ENCODE data around the gene FSTL5.

FSTL5 gene

DNA sequence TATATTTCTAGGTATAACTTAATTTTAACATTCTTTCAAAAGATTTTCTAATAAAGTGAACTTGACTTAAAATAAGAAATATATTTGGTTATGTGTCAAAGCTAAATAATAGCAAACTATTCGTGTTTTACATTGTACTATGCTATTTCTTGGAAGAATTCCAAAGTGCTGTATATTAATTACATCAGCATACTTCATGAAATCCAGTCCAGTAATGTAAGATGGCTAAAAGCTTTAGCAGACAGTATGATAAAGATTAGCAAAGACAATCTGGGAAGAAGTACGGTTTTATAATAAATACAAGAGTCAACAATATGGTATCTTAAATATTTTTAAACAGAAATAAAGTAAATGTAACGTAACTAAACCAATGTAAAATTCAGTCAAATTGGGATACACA is 125.7 kb downstream of the FSTL5 start:
- no peak overlapping the region for H3K4me3 ChIP-seq (ENCODE audit: low read depth, low read length)
- TF ChIP-seq, protein P1, sequence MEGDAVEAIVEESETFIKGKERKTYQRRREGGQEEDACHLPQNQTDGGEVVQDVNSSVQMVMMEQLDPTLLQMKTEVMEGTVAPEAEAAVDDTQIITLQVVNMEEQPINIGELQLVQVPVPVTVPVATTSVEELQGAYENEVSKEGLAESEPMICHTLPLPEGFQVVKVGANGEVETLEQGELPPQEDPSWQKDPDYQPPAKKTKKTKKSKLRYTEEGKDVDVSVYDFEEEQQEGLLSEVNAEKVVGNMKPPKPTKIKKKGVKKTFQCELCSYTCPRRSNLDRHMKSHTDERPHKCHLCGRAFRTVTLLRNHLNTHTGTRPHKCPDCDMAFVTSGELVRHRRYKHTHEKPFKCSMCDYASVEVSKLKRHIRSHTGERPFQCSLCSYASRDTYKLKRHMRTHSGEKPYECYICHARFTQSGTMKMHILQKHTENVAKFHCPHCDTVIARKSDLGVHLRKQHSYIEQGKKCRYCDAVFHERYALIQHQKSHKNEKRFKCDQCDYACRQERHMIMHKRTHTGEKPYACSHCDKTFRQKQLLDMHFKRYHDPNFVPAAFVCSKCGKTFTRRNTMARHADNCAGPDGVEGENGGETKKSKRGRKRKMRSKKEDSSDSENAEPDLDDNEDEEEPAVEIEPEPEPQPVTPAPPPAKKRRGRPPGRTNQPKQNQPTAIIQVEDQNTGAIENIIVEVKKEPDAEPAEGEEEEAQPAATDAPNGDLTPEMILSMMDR (IDR thresholded peaks at IDR 0.05; ENCODE audit: low read depth, low read length): no peak

DNA sequence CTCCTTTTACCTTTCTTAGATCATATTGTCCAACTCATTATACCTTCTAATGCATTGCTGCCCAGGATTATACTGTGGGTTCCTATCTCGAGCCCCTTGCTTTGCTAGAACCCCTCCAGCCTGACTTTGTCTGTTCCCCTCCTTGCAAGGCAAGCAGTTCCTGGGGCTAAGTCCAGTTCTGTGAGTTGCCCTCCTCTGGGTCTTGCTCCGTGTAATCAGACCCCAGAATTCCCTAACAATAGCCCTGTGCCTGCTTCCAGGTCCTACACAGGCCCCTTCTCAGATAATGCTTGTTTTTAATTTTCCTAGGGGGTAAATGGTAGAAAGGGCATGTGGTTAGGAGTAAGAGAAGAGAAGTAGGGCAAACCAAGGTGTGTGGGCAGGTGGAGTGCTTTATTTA is 145.9 kb downstream of the FSTL5 start:
- TF ChIP-seq, protein P1 (IDR thresholded peaks at IDR 0.05; ENCODE audit: low read depth, low read length): no peak
- no peak overlapping the region for H3K4me3 ChIP-seq (ENCODE audit: low read depth, low read length)

DNA sequence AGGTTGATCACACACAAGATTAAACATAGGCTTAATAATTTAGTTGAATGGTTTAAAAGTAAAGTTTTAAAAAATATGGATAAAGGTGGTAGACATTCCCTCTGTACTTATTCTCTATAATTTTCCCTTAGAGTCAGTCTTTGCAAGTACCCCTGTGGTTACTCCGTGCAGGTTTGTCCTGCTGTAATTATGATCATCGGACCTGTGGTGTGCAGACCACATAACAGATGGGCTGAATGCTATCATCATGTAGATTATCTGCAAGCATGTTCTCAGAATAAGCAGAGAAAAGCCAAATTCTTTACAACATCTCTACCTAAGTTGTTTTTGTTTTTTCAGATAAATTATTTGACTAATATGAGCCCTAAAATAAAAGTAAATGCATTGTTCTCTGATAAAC is 146.8 kb downstream of the FSTL5 start:
- H3K4me3 ChIP-seq (ENCODE audit: low read depth, low read length): no peak overlapping the region
- TF ChIP-seq, protein P1 (IDR thresholded peaks at IDR 0.05; ENCODE audit: low read depth, low read length): no peak

DNA sequence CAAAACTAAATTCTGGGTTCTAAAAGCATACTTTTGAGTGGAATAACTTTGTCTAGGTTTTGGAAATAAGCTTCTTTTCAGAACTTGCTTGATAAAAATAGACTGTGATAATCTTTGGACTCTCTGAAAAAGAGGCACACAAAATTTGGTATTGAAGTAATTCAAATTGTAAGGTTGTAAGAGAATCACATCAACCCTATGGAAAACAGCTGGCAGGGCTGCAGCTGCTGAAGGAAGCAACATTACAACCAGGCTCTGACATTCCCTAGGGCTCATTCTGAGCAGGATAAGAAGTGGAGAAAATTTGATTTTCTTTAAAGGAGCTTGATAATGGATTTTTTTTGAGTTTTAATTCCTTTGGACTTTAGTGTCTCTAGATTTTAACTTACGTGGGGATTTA is 147.6 kb downstream of the FSTL5 start:
- H3K4me3 ChIP-seq (ENCODE audit: low read depth, low read length): no peak overlapping the region
- TF ChIP-seq, protein P1 (IDR thresholded peaks at IDR 0.05; ENCODE audit: low read depth, low read length): no peak

DNA sequence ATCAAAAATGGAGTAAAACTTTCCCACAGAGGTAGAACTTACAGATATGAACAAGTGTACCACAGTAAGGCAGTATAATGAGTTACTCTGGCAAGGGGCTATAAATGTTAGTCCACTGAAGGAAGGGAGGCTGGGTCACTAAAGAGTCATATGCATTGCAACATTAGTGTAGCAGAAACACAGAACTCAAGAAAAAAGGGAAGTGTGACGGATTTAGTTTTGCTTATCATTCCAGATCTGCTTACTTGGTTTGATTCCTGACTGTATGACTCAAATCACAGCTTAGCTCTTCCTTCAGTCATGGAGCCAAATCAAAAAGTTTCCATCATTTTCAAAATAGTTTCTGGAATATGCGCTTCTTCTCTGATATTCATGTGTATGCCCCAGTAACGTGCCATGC is 148.7 kb downstream of the FSTL5 start:
- TF ChIP-seq, protein P1 (IDR thresholded peaks at IDR 0.05; ENCODE audit: low read depth, low read length): no peak
- H3K4me3 ChIP-seq (ENCODE audit: low read depth, low read length): no peak overlapping the region

DNA sequence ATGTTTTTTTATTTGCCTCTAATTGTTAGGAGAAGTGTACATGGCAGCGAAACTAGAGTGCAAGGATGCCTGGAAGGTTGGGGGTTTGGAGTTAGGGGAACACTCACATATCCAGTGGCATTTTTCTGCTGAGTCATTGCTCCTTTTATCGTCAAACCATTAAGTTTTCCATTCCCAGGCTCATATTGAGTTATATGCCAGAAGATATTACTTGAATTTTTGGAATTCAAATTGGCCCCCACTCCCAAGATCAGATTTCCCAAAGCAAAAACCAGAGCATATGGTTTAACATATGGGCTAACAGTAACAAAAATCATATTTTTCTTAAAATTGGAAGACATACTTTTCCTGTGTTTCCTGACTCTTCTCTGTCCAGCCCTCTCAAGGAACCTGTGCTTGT is 152.7 kb downstream of the FSTL5 start:
- TF ChIP-seq, protein P1 (IDR thresholded peaks at IDR 0.05; ENCODE audit: low read depth, low read length): no peak
- no peak overlapping the region for H3K4me3 ChIP-seq (ENCODE audit: low read depth, low read length)

DNA sequence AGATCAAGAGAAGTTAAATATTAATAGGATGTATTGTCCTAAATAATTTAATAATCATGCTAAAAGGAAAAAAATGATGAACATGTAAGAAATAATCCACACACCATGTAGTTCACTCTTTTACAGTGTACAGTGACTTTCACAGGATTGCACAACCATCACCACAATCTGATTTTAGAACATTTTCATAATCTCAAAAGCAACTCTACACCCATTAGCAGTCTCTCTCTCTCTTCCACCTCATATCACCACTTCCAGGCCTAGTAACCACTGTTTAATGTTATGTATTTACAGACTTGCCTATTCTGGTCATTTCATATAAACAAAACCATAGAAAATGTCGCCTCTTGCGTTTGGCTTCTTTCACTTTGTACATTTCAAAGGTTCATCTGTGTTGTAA is 153.4 kb downstream of the FSTL5 start:
- H3K4me3 ChIP-seq (ENCODE audit: low read depth, low read length): no peak overlapping the region
- TF ChIP-seq, protein P1 (IDR thresholded peaks at IDR 0.05; ENCODE audit: low read depth, low read length): no peak

Data from WI38 (cell line).